IMR-90 (cell line): ENCODE data around the gene FGD3. TPM values are rescaled to one million over a fixed set of nuclear protein-coding genes. Genes with fewer than 3 reads are reported as not detected.

Source experiments
- ATAC-seq: fragments of 200-7000 bp; cut with Tn5 transposase; 2 replicates; pipeline ENCODE4 v1.9.1; 2020; ENCODE audit warnings: low read depth, mild to moderate bottlenecking, moderate library complexity
- BruUV-seq: library from RNA; stranded (reverse); fragments of 400-500 nt; replicated peaks from 2 replicates; lab custom pipeline; 2021; lab: Mats Ljungman, UMichigan
- CTCF ChIA-PET: fragments of 300-600 bp; formaldehyde crosslinking; extraction: SDS; loops from one replicate; lab custom pipeline; 2021; ENCODE audit warnings: antibody characterized with exemption; lab: Yijun Ruan, JAX
- POLR2A ChIA-PET: fragments of 300-600 bp; sonication (Branson Sonifier 250); formaldehyde crosslinking; loops from one replicate; lab custom pipeline; 2022; ENCODE audit warnings: antibody characterized with exemption; ENCODE audit not compliant: unreplicated experiment; lab: Charles Lee
- DNase-seq: peaks from one replicate; pipeline ENCODE4 v3.0.0; 2013
- H2AFZ ChIP-seq: replicated peaks from 2 replicates; pipeline ENCODE3; 2013; ENCODE audit warnings: low read length, mild to moderate bottlenecking; ENCODE audit not compliant: poor library complexity
- H2AK5ac ChIP-seq: 2 replicates; pipeline ENCODE4 v1.6.1; 2013; ENCODE audit warnings: low read depth, low read length, inconsistent platforms
- H2AK9ac ChIP-seq: replicated peaks from 2 replicates; pipeline ENCODE3; 2013; ENCODE audit warnings: mild to moderate bottlenecking, low read depth, low read length, moderate library complexity; ENCODE audit not compliant: poor library complexity
- H2BK120ac ChIP-seq: 2 replicates; pipeline ENCODE4 v1.6.1; 2013; ENCODE audit warnings: low read depth, low read length, inconsistent platforms
- H2BK15ac ChIP-seq: 3 replicates; pipeline ENCODE4 v1.6.1; 2013; ENCODE audit warnings: low read depth, low read length, inconsistent platforms
- H2BK20ac ChIP-seq: 2 replicates; pipeline ENCODE4 v1.6.1; 2013; ENCODE audit warnings: low read depth, mild to moderate bottlenecking, inconsistent platforms, low read length, moderate library complexity
- H2BK5ac ChIP-seq: 2 replicates; pipeline ENCODE4 v1.6.1; 2013; ENCODE audit warnings: mild to moderate bottlenecking, low read depth, low read length, inconsistent platforms; ENCODE audit not compliant: poor library complexity, severe bottlenecking
- H3K14ac ChIP-seq: replicated peaks from 2 replicates; pipeline ENCODE4 v1.6.1; 2013; ENCODE audit warnings: low read depth, low read length, inconsistent platforms
- H3K18ac ChIP-seq: 2 replicates; pipeline ENCODE4 v1.6.1; 2013; ENCODE audit warnings: low read depth, low read length, control low read depth
- H3K23ac ChIP-seq: 2 replicates; pipeline ENCODE4 v1.6.1; 2013; ENCODE audit warnings: low read depth, low read length, inconsistent platforms
- H3K27ac ChIP-seq: 2 replicates; pipeline ENCODE4 v1.5.1; 2013; ENCODE audit warnings: mild to moderate bottlenecking, control low read depth, low read length; ENCODE audit not compliant: insufficient read depth
- H3K27me3 ChIP-seq: 2 replicates; pipeline ENCODE4 v1.6.1; 2013; ENCODE audit warnings: low read length; ENCODE audit not compliant: control insufficient read depth, insufficient read depth
- H3K36me3 ChIP-seq: 2 replicates; pipeline ENCODE4 v1.6.1; 2013; ENCODE audit warnings: low read length, mixed read lengths; ENCODE audit not compliant: control insufficient read depth, insufficient read depth
- H3K4ac ChIP-seq: 2 replicates; pipeline ENCODE4 v1.6.1; 2013; ENCODE audit warnings: low read depth, low read length, inconsistent platforms
- H3K4me1 ChIP-seq: 2 replicates; pipeline ENCODE4 v1.6.1; 2013; ENCODE audit warnings: low read length, mixed read lengths; ENCODE audit not compliant: control insufficient read depth, insufficient read depth
- H3K4me2 ChIP-seq: 2 replicates; pipeline ENCODE4 v1.6.1; 2013; ENCODE audit warnings: low read depth, mild to moderate bottlenecking, control low read depth, low read length, moderate library complexity
- H3K4me3 ChIP-seq: 2 replicates; pipeline ENCODE4 v1.5.1; 2013; ENCODE audit warnings: low read depth, mild to moderate bottlenecking, control low read depth, low read length, moderate library complexity; ENCODE audit not compliant: insufficient read depth
- H3K56ac ChIP-seq: 2 replicates; pipeline ENCODE4 v1.6.1; 2013; ENCODE audit warnings: low read length, inconsistent platforms; ENCODE audit not compliant: insufficient read depth; ENCODE audit errors: extremely low read depth
- H3K79me1 ChIP-seq, 2 experiments: 2 replicates each; pipeline ENCODE4 v1.6.1; 2013; ENCODE audit warnings: low read length in 2 of 2, inconsistent platforms in 1 of 2, low read depth in 1 of 2
- H3K9ac ChIP-seq: 2 replicates; pipeline ENCODE4 v1.6.1; 2013; ENCODE audit warnings: low read depth, low read length, control low read depth
- H3K9me1 ChIP-seq: 2 replicates; pipeline ENCODE4 v1.6.1; 2013; ENCODE audit warnings: low read length, inconsistent platforms; ENCODE audit not compliant: insufficient read depth
- H3K9me3 ChIP-seq: 2 replicates; pipeline ENCODE4 v1.6.1; 2013; ENCODE audit warnings: low read length; ENCODE audit not compliant: control insufficient read depth, insufficient read depth
- H4K20me1 ChIP-seq: 2 replicates; pipeline ENCODE4 v1.6.1; 2013; ENCODE audit warnings: low read length, inconsistent platforms; ENCODE audit not compliant: insufficient read depth
- H4K5ac ChIP-seq: 2 replicates; pipeline ENCODE4 v1.6.1; 2013; ENCODE audit warnings: mild to moderate bottlenecking, low read depth, low read length, control low read depth
- H4K8ac ChIP-seq, 2 experiments: 2 replicates each; pipeline ENCODE4 v1.6.1; 2013; ENCODE audit warnings: low read depth in 2 of 2, low read length in 2 of 2, control low read depth in 1 of 2, inconsistent platforms in 1 of 2
- H4K91ac ChIP-seq: 2 replicates; pipeline ENCODE4 v1.6.1; 2013; ENCODE audit warnings: low read depth, low read length, inconsistent platforms; ENCODE audit not compliant: insufficient read depth
- BHLHE40 ChIP-seq: fragments of 150-350 bp; IDR thresholded peaks from 2 replicates; pipeline ENCODE4 v1.6.1; 2016; ENCODE audit warnings: mild to moderate bottlenecking, low read depth, low read length
- CEBPB ChIP-seq: IDR thresholded peaks from 2 replicates; pipeline ENCODE4 v1.6.1; 2012; ENCODE audit warnings: low read depth, low read length, improper control_type of control experiment
- CHD1 ChIP-seq: IDR thresholded peaks from 2 replicates; pipeline ENCODE4 v1.6.1; 2012; ENCODE audit warnings: low read depth, low read length, improper control_type of control experiment
- CTCF ChIP-seq: conservative IDR thresholded peaks from 2 replicates; pipeline ENCODE4 v1.5.1; 2012; ENCODE audit warnings: mild to moderate bottlenecking, low read depth, low read length, improper control_type of control experiment
- ELK1 ChIP-seq: fragments of 150-350 bp; IDR thresholded peaks from 2 replicates; pipeline ENCODE4 v1.6.1; 2016; ENCODE audit warnings: low read depth, mild to moderate bottlenecking, low read length, moderate library complexity, borderline replicate concordance
- FOS ChIP-seq: fragments of 150-350 bp; IDR thresholded peaks from 2 replicates; pipeline ENCODE4 v1.6.1; 2016; ENCODE audit warnings: low read depth, low read length
- MAFK ChIP-seq: IDR thresholded peaks from 2 replicates; pipeline ENCODE4 v1.6.1; 2012; ENCODE audit warnings: low read depth, low read length, improper control_type of control experiment
- MAZ ChIP-seq: IDR thresholded peaks from 2 replicates; pipeline ENCODE4 v1.6.1; 2012; ENCODE audit warnings: low read depth, mild to moderate bottlenecking, low read length, improper control_type of control experiment, moderate library complexity, borderline replicate concordance
- MXI1 ChIP-seq: IDR thresholded peaks from 2 replicates; pipeline ENCODE4 v1.6.1; 2012; ENCODE audit warnings: low read depth, mild to moderate bottlenecking, low read length, moderate library complexity, borderline replicate concordance
- NFE2L2 ChIP-seq: fragments of 150-350 bp; IDR thresholded peaks from 2 replicates; pipeline ENCODE4 v1.6.1; 2016; ENCODE audit warnings: low read depth, mild to moderate bottlenecking, low read length
- POLR2A ChIP-seq: IDR thresholded peaks from 2 replicates; pipeline ENCODE4 v1.6.1; 2012; ENCODE audit warnings: mild to moderate bottlenecking, low read depth, low read length
- RAD21 ChIP-seq: IDR thresholded peaks from 2 replicates; pipeline ENCODE4 v1.6.1; 2012; ENCODE audit warnings: low read length, improper control_type of control experiment
- RCOR1 ChIP-seq: IDR thresholded peaks from 2 replicates; pipeline ENCODE4 v1.6.1; 2012; ENCODE audit warnings: mild to moderate bottlenecking, low read length, improper control_type of control experiment; ENCODE audit not compliant: insufficient replicate concordance
- RFX5 ChIP-seq: IDR thresholded peaks from 2 replicates; pipeline ENCODE4 v1.8.0; 2012; ENCODE audit warnings: low read depth, mild to moderate bottlenecking, low read length, moderate library complexity
- SMC3 ChIP-seq: fragments of 150-350 bp; IDR thresholded peaks from 2 replicates; pipeline ENCODE4 v1.6.1; 2016; ENCODE audit warnings: low read depth, mild to moderate bottlenecking, antibody characterized with exemption, low read length, moderate library complexity
- USF2 ChIP-seq: fragments of 150-350 bp; IDR thresholded peaks from 2 replicates; pipeline ENCODE4 v1.6.1; 2017; ENCODE audit warnings: mild to moderate bottlenecking, antibody characterized with exemption, low read length, low read depth
- WGBS, 2 experiments: methylation state at CpG; one replicate each; pipeline versions ENCODE4 v1.1.5 to v1.1.7; 2013; ENCODE audit warnings: missing lambda C conversion rate in 2 of 2; ENCODE audit not compliant: insufficient read length in 1 of 2; ENCODE audit errors: extremely low coverage in 2 of 2; 5-methylcytosine and 5-hydroxymethylcytosine counted together
- dilution Hi-C: fragments of 300-500 bp; cut with HindIII; formaldehyde crosslinking; loops from one replicate; pipeline ENCODE4 v1.14.3; 2018; ENCODE audit warnings: low sequenced_read_pairs; ENCODE audit not compliant: unreplicated experiment
- in situ Hi-C: fragments of 300-500 bp; cut with MboI; formaldehyde crosslinking; loops from 3 replicates; pipeline ENCODE4 v1.14.3; 2019; ENCODE audit warnings: low sequenced_read_pairs, inconsistent platforms, mixed read lengths
- intact Hi-C: fragments of 100-400 bp; cut with micrococcal nuclease; formaldehyde crosslinking; loops from 2 replicates; pipeline ENCODE4 v1.10.0; 2022
- polyA plus RNA-seq, 3 experiments: library from polyadenylated mRNA; depleted of rRNA; stranded (reverse); fragments of >200 nt; gene quantifications; 2 replicates each; pipeline ENCODE4 v1.2.3, GENCODE V29; 2012; ENCODE audit warnings: low replicate concordance in 1 of 3
- total RNA-seq: library from RNA; depleted of rRNA; stranded (reverse); fragments of >200 nt; gene quantifications from 2 replicates; pipeline ENCODE4 v1.2.3, GENCODE V29; 2012

FGD3 gene
- total and polyA plus RNA-seq, 2 of the 4 experiments (the other 2 are of a cell fraction), result not detected

GRCh38 chr9:93080406-93080805 is 133.1 kb downstream of the FGD3 start:
- ChIA-PET CTCF (interaction anchor here (0.6 kb wide), 1 partner anchor 29 kb away, joined by 3 read pairs; no protein-coding TSS in a partner anchor), POLR2A (no interaction called here)
- in situ Hi-C loops (no loop called here), dilution Hi-C loops (no loop called here), intact Hi-C loops (no loop called here)
- no peak overlapping the region for H3K27ac ChIP-seq
- ATAC-seq, result no peak
- H2AK5ac ChIP-seq, result no peak overlapping the region
- H3K9me3 ChIP-seq, result no peaks in the 10 kb centered on the region
- no peak overlapping the region for H3K18ac ChIP-seq
- H3K56ac ChIP-seq, result no peak overlapping the region
- H2BK120ac ChIP-seq, result no peak overlapping the region
- H3K27me3 ChIP-seq, result no peaks in the 10 kb centered on the region; the same call in 1 of the 2 replicates
- no peak overlapping the region for H4K5ac ChIP-seq
- H4K91ac ChIP-seq, result no peak overlapping the region
- no peak overlapping the region for H4K8ac ChIP-seq
- BruUV-seq, result no TSS peak
- H3K4me1 ChIP-seq, result peaks cover 3% of the 10 kb centered on the region
- H3K36me3 ChIP-seq, result no peaks in the 10 kb centered on the region
- no peak overlapping the region for H2BK20ac ChIP-seq
- TF ChIP-seq SMC3, result no peak
- TF ChIP-seq FOS, result no peak
- TF ChIP-seq CHD1, result no peak
- no peak for TF ChIP-seq MAZ
- TF ChIP-seq ELK1, result no peak
- TF ChIP-seq MAFK, result no peak
- TF ChIP-seq MXI1, result no peak
- no peak for TF ChIP-seq CEBPB
- no peak for TF ChIP-seq USF2
- no peak for TF ChIP-seq RFX5
- no peak for TF ChIP-seq RCOR1
- TF ChIP-seq BHLHE40, result no peak
- no peak for TF ChIP-seq CTCF
- no peak for TF ChIP-seq RAD21
- TF ChIP-seq POLR2A, result no peak
- no peak for TF ChIP-seq NFE2L2
- H2AFZ ChIP-seq, result no peak overlapping the region
- H4K20me1 ChIP-seq, result no peaks in the 10 kb centered on the region
- H3K4ac ChIP-seq, result no peak overlapping the region
- no peaks in the 10 kb centered on the region; the same call in 1 of the 2 replicates for H3K9me1 ChIP-seq
- no peak overlapping the region for H3K14ac ChIP-seq
- no peak overlapping the region for H3K4me2 ChIP-seq
- H2AK9ac ChIP-seq, result no peak overlapping the region
- no peak overlapping the region for H2BK15ac ChIP-seq
- no peak overlapping the region for H3K23ac ChIP-seq
- WGBS, 2 experiments, result 79% methylated on average over 5 of the region's 9 CpGs; no CpG with 5 or more reads in 1 of the 2 experiments
- no peak overlapping the region for H3K4me3 ChIP-seq
- no peaks in the 10 kb centered on the region for H3K79me1 ChIP-seq
- H3K9ac ChIP-seq, result no peak overlapping the region
- no peak overlapping the region for H2BK5ac ChIP-seq
- DNase-seq, result no peak
